Fibroblast of the conjunctiva (primary cell): ENCODE data around the gene C19orf47.
"Not testable (repeated sequence)": the region's sequence is repeated elsewhere in the genome, so short reads cannot be mapped to it uniquely, and the experiment has no call there.

Experiments used
- DNase-seq: peaks from one replicate; pipeline ENCODE4 v3.0.0-alpha.2; 2010; ENCODE audit warnings: low read depth

Gene C19orf47

GRCh38 chr19:40348961-40349507 lies 837 bp upstream of the C19orf47 start:
- peak; percentile 43 for DNase-seq

- no peak for DNase-seq
Measured at GRCh38 chr19:40344422-40344821, 3.8 kb downstream of the C19orf47 start.

DNA sequence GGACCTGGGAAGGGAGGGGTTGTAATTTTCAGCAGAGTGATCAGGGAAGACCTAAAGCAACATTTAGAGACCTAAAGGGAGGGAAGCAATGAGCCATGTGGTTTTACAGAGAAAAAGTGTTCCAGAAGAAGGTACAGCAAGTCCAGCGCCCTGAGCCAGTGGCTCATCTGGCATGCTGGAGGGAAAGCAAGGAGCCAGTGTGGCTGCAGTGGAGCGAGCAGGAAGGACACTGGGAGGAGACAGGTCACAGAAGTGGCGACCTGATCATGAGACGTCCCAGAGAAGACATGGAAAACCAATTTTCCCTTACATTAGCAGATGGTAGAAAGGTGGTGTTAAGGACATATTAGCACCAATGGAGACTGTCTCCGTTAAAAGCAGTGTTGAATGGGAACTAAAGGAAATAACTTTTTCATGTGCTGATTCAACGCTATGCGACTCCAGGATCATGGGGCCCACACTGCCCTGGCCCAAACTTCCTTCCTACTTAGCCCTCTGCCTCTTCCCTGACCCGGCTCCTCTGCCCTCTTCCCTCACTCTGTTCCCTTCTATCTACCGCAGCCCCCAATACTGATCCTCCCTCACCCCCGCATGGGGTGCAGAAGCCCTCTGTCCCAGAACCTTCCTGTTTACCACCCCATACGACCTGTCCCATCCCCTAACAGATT lies 5.4 kb downstream of the C19orf47 start:
- DNase-seq = no peak

GRCh38 chr19:40341601-40342482 lies 6.4 kb downstream of the C19orf47 start:
- no peak for DNase-seq

DNA sequence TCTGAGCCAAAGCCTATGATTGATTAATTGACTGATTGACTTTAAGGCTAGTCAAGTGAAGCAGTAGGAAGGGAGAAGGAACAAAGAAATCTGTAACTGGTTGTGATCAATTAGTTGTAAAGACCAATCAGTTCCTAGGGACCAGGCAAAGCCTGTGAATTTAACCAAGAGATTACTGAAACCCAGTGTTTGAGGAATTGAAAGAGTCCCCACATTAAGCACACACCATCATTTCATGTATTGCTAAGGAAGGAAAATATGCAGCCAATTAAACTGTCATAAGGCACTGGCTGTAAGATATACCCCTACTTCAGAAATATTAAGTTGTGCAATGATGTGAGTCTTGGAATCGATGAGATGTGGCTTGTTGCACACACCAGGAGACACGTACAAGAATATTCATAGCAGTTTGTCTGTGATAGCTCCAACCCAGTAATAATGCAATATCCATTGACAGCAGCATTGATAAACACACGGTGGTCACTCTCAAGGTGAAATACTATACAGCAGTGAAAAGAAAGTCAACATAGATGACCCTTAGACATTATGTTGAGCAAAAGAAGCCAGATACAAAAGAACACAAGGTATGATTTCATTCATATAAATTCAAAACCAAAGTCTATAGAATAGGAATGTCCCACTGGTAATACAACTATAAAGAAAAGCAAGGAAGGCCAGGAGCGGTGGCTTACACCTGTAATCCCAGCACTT lies 9.0 kb downstream of the C19orf47 start:
- DNase-seq = no peak

DNA sequence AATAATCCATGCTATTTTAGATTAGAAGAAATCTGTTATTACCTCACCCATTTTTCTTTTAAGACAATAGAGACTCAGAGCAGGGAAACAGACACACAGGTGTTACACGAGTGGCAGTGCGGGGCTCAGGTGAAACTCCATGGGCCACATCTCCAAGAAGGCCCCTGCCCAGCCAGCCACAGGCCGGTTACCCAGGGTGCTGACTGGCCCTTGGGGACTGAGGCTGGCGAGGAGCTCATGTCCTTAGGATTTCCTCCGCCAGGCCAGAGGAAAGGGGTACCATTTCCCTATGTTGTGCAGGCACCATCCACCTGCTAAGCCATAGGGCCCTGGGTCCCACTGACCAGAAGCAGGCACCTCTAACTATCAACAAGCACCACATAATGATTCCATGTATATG lies 10.6 kb downstream of the C19orf47 start:
- DNase-seq = no peak

DNA sequence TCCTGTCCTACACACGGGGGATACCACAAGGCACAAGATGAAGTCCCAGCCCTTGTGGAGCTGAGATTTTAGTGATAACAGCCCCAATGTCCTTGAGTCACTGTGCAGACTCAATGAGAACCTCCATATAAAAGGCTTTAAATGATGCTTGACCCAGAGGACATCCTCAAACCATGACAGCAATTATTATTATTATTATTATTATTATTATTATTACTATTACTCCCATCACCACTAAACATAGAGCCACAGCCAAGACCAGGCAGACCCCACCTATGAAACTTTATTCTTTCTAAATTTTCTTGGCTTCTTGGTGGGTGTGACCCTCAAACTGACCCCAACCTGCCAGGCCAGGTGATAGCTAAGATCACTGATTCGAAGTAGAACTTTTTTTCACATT lies 11.1 kb downstream of the C19orf47 start:
- DNase-seq = no peak

DNA sequence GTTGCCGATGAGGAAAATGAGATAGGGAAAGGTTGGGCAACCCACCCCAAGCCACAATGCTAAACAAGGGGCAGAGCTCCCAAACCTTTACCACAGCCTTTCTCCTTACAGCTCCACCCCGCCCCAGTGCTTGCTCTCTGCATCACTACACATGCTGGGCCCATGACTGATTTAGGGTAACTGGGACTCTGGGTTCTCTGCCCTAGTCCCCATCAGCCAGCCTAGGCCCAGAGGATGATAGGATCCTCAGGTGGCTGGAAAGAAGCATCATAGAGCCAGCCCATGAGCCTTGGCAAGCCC lies 11.6 kb downstream of the C19orf47 start:
- no peak for DNase-seq

DNA sequence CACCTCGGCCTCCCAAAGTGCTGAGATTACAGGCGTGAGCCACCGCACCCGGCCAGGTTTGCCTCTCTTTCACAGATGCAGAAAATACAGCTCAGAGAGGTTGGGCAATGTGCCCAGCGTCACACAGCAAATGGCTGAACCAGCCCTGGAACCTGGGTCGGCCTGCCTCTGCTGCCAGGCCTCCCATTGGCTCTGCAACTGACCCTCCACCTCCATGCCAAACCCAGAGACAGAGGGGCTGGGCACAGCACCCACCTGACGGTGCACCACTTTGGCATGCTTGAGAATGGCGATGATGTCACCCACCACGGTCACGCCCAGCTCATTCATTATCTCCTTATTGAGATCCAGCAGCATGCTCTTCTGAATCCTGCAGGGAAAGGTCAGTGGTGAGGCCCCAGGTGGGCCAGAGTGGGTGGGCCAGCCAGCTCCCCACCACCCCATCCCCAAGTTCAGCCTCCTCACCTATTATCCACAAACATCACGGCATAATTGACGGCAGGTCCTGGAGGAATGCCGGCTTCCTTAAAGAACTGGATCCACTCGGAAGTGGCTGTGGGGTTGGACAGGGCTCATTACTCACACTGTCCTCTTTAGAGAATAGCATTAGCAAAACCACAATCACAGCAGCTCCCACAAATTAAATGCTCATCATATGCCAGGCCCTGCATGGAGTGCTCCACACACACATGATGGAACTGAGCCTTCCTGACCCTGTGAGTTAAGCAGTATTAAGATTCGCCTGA lies 12.2 kb downstream of the C19orf47 start:
- no peak for DNase-seq

DNA sequence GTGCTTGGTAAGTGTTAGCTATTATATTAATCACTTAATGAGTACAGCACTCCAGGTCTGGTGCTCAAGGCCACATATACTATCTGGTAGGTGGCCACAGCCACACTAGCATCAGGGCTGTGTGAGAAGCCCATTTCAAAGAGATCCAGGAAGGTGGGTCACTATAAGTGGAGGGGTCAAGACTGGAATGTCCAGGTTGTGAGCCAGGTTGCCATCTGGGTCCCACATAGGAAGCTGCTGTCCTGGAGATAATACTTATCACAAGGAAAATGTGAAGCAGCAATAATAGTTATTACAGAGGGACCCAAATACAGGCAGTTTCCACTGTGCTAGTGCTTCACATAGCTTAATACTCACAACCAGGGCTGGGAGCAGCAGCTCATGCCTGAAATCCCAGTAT lies 13.1 kb downstream of the C19orf47 start:
- no peak for DNase-seq

- not testable (repeated sequence) for DNase-seq
Measured at GRCh38 chr19:40333083-40333482, 15.1 kb downstream of the C19orf47 start.

GRCh38 chr19:40332669-40333068 lies 15.5 kb downstream of the C19orf47 start:
- no peak for DNase-seq

DNA sequence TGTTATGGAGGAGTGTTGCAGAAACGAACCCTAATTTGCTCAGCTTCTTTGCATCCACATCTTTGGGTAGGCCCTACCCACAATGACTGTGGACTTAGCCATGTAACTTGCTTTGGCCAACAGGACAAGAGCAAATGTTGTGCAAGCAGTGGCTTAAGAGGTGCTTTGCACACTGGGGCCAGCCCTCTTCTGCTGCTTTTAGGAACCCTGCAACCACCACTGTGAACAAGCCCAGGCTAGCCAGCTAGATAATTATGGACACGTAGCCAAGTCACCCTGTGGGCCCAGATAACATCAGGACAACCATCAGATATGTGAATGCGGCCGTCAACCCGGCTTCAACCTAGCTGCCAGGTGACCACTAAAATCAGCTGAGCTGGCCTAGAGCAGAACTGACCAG lies 17.1 kb downstream of the C19orf47 start:
- DNase-seq = no peak

- no peak for DNase-seq
Measured at GRCh38 chr19:40326201-40326600, 22.0 kb downstream of the C19orf47 start.

DNA sequence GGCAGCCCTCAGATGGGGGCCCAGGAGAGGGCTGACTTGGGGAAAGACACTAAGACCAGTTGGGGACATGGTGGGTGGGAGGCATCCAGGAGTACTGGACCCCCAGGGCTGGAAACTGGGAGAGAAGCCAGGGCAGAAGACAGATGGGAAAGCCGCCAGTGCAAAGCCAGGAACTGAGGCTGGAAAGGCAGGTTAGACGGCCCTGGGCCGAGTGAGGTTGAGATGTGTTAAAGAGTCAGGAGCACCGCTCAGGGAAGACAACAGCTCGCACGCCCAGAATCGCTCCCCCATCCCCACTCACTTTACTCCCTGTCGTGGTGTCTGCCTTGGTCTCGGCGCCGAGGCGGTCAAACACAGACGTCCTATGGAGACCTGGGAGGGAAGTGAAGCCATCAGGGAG lies 24.5 kb downstream of the C19orf47 start:
- no peak for DNase-seq

DNA sequence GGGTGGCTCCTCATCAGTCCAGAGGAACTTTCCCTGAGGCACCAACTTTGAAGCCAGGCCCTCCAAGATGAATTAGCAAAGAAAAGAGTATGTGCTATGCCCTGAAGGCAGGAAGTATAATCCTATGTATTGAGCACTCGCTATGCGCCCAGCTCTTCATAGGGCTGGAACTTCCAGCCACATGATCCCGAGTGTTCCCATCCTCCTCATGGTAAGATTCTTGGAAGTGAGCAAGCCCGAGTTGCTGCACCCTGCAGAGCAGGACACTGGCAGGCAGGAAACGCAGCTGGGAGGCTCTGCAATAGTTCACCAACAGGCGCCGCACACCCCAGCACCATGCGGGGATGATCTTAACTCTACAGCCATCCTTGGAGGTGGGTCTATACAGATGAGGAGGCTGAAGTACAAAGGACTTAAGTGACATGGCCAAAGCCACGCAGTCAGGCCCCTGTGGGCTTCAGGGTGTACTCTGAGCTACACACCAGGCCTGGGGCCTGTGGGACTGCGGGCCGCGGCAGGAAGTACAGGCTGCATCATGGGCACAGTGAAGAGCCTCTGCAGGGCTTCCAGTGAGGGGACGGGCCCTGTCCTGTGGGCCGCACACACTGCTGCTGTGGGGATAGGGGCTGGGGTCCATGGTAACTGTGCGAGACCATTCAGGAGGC lies 25.1 kb downstream of the C19orf47 start:
- DNase-seq = no peak

DNA sequence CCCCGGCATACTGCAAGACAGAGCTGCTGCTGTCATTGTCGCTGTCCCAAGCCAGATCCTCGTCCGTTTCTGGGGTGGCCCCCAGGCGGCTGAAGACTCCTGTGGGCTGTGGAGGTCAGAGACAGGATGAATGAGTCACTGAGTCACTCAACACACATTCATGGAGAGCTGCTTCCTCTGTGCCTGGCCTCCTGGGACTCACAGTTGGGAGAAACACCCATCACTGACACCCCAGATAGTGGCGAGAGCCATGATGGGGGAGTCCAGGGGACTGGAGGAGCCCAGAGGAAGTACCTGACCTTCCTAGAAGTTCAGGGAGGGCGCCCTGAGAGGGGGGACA lies 26.0 kb downstream of the C19orf47 start:
- no peak for DNase-seq

- DNase-seq = no peak
Measured at GRCh38 chr19:40321566-40322270, 26.5 kb downstream of the C19orf47 start.

GRCh38 chr19:40321076-40321475 lies 27.1 kb downstream of the C19orf47 start:
- DNase-seq = no peak

DNA sequence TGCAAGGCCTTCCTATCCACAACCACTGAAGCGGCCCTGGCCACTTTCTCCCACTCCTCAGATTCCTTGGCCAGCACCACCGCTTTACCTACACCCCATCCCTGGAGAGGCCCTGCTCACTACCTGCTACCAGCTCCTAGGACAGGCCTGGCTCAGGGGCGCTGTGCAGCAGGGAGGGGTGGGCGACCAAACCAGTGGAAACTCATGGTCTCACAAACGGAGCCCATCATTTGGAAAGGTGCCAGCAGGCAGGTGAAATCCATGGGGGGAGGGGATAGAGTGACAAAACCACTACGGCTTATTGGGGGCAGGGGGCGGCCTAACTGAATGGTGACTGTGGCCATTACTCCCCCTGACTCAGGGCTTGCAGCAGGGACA lies 27.6 kb downstream of the C19orf47 start:
- DNase-seq = no peak

DNA sequence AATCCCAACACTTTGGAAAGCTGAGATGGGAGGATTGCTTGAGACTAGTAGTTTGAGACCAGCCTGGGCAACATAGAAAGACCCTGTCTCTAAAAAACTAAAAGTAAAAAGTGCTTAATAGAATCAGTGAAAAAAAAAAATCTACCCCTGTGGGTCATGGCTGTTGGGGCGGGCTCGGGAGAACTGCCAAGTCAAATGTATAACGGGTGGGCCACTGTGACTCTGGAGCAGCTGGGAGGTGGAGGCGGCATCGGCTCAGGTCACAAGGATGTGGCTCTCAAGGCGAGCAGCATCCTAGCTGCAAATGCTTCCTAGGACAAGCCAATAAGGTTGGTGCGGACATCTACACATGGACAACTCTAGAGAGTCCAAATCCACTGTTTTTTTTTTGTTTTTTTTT lies 30.9 kb downstream of the C19orf47 start:
- no peak for DNase-seq
